ENCODE results near the gene PDAP1.

DNA sequence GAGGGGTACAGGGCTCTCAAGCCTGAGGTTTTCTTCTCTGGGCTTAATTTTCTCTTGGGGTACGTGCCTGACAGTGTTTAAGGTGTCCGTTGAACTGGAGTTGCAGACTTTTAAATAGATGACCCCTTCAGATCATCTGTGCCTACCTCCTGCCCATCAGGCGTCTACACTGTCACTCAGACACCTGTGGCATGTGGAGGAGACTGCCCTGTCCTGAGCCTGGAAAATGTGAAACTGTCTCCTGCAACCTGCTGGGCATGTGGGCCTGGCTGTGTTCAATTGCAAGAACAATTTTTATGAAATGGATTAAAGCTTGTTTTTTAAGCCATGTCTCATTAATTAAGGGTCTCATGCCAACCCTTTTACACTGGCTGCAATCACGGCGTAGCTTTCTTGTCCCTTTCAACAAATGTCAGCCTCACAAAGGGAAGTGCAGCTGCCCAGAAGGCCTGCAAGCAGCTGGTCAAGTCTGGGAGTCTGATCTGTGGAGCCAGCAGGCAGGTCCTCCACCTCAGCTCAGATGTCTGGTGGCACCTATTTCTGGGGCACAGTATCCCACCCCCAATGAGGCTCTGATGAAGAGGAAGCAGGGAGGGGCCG lies 48.8 kb upstream of the PDAP1 start:
- TF ChIP-seq, protein P1, sequence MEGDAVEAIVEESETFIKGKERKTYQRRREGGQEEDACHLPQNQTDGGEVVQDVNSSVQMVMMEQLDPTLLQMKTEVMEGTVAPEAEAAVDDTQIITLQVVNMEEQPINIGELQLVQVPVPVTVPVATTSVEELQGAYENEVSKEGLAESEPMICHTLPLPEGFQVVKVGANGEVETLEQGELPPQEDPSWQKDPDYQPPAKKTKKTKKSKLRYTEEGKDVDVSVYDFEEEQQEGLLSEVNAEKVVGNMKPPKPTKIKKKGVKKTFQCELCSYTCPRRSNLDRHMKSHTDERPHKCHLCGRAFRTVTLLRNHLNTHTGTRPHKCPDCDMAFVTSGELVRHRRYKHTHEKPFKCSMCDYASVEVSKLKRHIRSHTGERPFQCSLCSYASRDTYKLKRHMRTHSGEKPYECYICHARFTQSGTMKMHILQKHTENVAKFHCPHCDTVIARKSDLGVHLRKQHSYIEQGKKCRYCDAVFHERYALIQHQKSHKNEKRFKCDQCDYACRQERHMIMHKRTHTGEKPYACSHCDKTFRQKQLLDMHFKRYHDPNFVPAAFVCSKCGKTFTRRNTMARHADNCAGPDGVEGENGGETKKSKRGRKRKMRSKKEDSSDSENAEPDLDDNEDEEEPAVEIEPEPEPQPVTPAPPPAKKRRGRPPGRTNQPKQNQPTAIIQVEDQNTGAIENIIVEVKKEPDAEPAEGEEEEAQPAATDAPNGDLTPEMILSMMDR (conservative IDR thresholded peaks at IDR 0.05 in 1 of 2, IDR thresholded peaks at IDR 0.05 in 1 of 2; ENCODE audit: extremely low read depth in 1 of 2, insufficient read depth in 1 of 2, low read depth in 1 of 2, low read length in 2 of 2): no peak
- no peak for TF ChIP-seq EZH2 (IDR thresholded peaks at IDR 0.05; ENCODE audit: borderline replicate concordance, low read length)
